Measurements from ENCODE around the gene CXCL16. TPM values are rescaled to one million over a fixed set of nuclear protein-coding genes. Genes with fewer than 3 reads are reported as not detected.
A peak's percentile ranks its signal among the peaks of the same experiment; 100 is the strongest.

Gene CXCL16
- total and polyA plus RNA-seq, 2 of the 13 experiments (the other 11 are each of a cell fraction or from before 2014, with no cell fraction given) = 9.4 to 101 TPM

- TF ChIP-seq ZNF749 (CRISPR knock-in tag; IDR thresholded peaks at IDR 0.05; ENCODE audit: borderline replicate concordance) (no peak), ZSCAN12 (CRISPR knock-in tag; IDR thresholded peaks at IDR 0.05) (no peak), ZNF646 (CRISPR knock-in tag; IDR thresholded peaks at IDR 0.05) (no peak), PCBP1 (IDR thresholded peaks at IDR 0.05; ENCODE audit: borderline replicate concordance, low read depth, low read length) (no peak), MED1 (CRISPR knock-in tag; IDR thresholded peaks at IDR 0.05) (peak; percentile 83), AHR (CRISPR knock-in tag; IDR thresholded peaks at IDR 0.05) (no peak), SMAD1 (CRISPR knock-in tag; IDR thresholded peaks at IDR 0.05; ENCODE audit: borderline replicate concordance, low read depth) (no peak), HOXA3 (CRISPR knock-in tag; IDR thresholded peaks at IDR 0.05) (peak; percentile 69), ZNF138 (CRISPR knock-in tag; IDR thresholded peaks at IDR 0.05; ENCODE audit: low read depth) (no peak), PRDM10 (CRISPR knock-in tag; IDR thresholded peaks at IDR 0.05; ENCODE audit: low read depth) (peak; percentile 56; the same call in 1 of the 2 replicates), ZNF572 (CRISPR knock-in tag; IDR thresholded peaks at IDR 0.05) (no peak), ZNF580 (CRISPR knock-in tag; IDR thresholded peaks at IDR 0.05; ENCODE audit: borderline replicate concordance, low read depth) (peak; percentile 77; the same call in 1 of the 2 replicates), MED8 (CRISPR knock-in tag; IDR thresholded peaks at IDR 0.05; ENCODE audit: insufficient replicate concordance) (no peak), E2F1 (CRISPR knock-in tag; IDR thresholded peaks at IDR 0.05) (no peak), ZNF275 (CRISPR knock-in tag; IDR thresholded peaks at IDR 0.05; ENCODE audit: borderline replicate concordance) (no peak)
Observed at GRCh38 chr17:4721203-4722135, 18.3 kb downstream of the CXCL16 start (continued).

All from HepG2 (cell line).